Stimulated activated naive CD8-positive, alpha-beta T cell treated with anti-CD3 and anti-CD28 coated beads, Interleukin-15, Interleukin-2, amounts not matched to agents 100 U/mL and 50 U/mL, for 24 hours (primary cell): ENCODE measurements around the gene TELO2.
A peak's percentile ranks its signal among the peaks of the same experiment; 100 is the strongest.
"Not testable (repeated sequence)": the region's sequence is repeated elsewhere in the genome, so short reads cannot be mapped to it uniquely, and the experiment has no call there.

Experiments
- ATAC-seq: fragments of 150-1000 bp; cut with Tn5 transposase; one replicate; pipeline ENCODE4 v1.10.0; 2021
- DNase-seq: peaks from one replicate; pipeline ENCODE4 v3.0.0; 2021

Gene TELO2

GRCh38 chr16:1475552-1476114 lies 17.5 kb upstream of the TELO2 start:
- DNase-seq = no peak
- ATAC-seq = peak; percentile 0

- ATAC-seq = no peak
Observed at GRCh38 chr16:1477033-1477432, 16.1 kb upstream of the TELO2 start.

DNA sequence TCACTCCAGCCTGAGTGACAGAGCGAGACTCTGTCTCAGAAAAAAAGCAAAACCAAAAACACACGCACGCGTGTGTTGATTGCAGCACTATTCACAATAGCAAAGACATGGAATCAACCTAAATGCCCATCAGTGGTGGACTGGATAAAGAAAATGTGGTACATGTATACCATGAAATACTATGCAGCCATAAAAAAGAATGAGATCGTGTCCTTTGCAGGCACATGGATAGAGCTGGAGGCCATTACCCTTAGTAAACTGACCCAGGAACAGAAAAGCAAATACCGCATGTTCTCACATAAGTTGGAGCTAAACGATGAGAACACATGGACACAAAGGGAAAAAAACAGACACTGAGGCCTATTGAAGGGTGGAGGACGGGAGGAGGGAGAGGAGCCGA lies 14.2 kb upstream of the TELO2 start:
- not testable (repeated sequence) for ATAC-seq

More at GRCh38 chr16:1477033-1477432, 16.1 kb upstream of the TELO2 start:
- DNase-seq = no peak

GRCh38 chr16:1481906-1482835 lies 11.0 kb upstream of the TELO2 start:
- no peak for DNase-seq
- ATAC-seq = no peak

More for the DNA sequence above, 14.2 kb upstream of the TELO2 start:
- DNase-seq = not testable (repeated sequence)

GRCh38 chr16:1485847-1486496 lies 7.2 kb upstream of the TELO2 start:
- no peak for DNase-seq
- ATAC-seq = no peak

- no peak for DNase-seq
- ATAC-seq = no peak
Observed at GRCh38 chr16:1486551-1487390, 6.4 kb upstream of the TELO2 start.

DNA sequence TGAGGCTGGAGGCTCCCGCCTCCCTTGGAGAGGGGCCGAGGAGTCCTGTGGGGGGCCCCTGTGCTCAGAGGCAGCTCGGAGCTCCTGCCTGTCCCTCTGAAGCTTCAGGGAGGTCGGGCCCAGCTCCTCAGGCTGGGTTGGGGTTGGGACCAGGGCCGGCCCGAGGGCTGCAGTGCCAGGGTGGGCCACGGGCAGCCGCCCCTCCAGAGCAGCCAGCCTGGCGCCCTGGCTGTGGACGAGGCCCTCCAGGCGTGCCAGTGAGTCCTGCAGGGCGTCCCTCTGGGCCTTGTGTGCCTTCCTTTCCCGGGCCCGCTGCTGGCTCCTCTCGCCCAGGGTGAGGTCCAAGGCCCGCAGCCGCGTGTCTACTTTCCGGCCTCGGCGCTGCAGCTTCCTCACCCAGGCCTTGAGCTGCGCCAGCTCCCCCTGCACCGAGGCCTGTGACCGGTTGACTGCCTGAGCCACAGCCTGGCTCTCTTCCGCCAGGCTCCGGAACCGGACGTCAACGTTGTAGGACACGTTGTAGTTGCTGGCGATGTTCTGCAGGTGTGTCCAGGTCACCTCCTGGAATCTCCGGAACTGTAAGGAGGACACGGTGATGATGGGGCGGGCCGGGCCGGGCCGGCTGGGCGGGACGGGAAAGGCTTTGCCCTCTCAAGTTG lies 5.6 kb upstream of the TELO2 start:
- ATAC-seq = no peak
- DNase-seq = no peak

DNA sequence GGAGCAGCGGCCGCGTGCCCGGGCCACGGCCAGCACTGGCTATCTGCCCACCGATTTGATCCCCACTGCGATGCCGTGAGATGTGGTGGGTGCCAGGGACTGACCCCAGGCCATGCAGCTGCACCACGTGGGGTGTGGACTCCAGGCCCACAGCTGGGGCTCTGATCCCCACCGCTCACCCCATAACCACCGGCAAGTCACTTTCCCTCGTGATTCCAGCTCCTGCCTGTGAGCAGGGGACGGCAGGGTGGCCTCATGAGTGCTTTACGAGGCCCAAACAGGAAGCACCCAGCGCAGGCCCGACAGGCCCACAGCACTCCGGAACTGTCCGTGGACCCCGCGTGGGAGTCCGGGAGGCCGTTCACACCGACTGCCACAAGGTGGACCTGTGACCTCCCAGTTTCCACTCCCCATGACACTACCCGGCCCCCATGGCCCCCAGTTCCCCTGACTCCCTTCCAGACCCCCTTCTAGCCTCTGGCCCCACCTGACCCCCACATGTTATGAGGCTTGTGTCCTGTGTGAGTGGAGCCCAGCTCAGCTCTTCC lies 5.0 kb upstream of the TELO2 start:
- ATAC-seq (no peak), DNase-seq (no peak)

DNA sequence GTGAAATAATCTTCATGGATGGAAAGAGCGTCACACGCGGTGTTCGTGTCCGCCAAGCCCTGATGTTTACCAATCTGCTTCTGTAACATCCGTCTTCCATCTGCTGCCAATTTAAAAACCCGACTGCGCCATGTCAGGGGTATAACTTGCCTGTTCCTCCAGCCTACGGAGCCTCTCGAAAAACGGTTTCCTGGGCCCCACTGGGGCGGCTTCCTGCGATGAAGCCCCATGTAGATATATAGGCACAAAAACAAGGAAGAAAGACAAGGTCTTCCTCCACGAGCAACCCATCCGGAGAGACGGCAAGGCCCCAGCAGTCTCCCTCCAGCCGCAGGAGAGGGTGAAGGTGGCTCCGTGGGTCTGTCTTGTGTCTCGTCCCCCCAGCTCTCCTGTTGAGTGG lies 4.5 kb upstream of the TELO2 start, which contains the start of gene PTX4:
PTX4 (minus strand) TSS at position 326 of the 400 bp plus-strand sequence; CDS start at position 291, 35 bp downstream.
- no peak for ATAC-seq

DNA sequence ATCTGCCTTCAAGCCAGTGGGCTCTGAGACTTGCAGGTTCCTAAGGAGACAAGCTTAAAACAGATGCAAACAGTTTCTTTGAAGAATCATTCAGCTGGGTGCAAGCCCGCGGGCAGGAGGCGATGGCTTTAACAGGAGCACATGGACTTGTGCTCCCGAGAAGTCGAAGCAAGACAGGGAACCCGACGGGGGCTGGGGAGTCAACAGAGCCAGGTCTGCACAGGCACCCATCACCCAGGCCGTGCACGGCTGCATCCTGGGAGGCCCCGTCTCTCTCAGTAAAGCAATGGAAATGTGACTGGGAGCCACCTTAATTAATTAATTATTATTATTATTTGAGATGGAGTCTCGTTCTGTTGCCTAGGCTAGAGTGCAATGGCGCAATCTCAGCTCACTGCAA lies 4.1 kb upstream of the TELO2 start:
- no peak for ATAC-seq
- no peak for DNase-seq

More for the DNA sequence above, 4.5 kb upstream of the TELO2 start, which contains the start of gene PTX4:
- DNase-seq = no peak

- no peak for ATAC-seq
Observed at GRCh38 chr16:1491327-1491726, 1.8 kb upstream of the TELO2 start.

GRCh38 chr16:1492082-1492922 lies 858 bp upstream of the TELO2 start:
- no peak for DNase-seq

More at GRCh38 chr16:1491327-1491726, 1.8 kb upstream of the TELO2 start:
- DNase-seq = no peak

GRCh38 chr16:1493746-1494094 lies 560 bp downstream of the TELO2 start:
- no peak for ATAC-seq
- DNase-seq = peak; percentile 36

More at GRCh38 chr16:1492082-1492922, 858 bp upstream of the TELO2 start:
- ATAC-seq = no peak

DNA sequence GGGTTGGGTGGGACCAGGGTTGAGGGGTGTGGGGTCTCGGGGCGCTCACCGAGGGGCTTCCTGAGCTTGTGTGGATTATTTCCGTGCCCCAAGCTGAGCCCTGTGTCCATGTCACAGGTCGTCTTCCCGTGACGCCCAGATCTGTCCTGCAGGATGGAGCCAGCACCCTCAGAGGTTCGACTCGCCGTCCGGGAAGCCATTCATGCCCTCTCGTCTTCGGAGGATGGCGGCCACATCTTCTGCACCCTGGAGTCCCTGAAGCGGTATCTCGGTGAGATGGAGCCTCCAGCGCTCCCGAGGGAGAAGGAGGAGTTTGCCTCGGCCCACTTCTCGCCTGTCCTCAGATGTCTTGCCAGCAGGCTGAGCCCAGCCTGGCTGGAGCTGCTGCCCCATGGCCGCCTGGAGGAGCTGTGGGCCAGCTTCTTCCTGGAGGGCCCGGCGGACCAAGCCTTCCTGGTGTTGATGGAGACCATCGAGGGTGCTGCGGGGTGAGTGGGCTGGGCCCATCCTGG lies 1.0 kb downstream of the TELO2 start:
- ATAC-seq (no peak), DNase-seq (no peak)

DNA sequence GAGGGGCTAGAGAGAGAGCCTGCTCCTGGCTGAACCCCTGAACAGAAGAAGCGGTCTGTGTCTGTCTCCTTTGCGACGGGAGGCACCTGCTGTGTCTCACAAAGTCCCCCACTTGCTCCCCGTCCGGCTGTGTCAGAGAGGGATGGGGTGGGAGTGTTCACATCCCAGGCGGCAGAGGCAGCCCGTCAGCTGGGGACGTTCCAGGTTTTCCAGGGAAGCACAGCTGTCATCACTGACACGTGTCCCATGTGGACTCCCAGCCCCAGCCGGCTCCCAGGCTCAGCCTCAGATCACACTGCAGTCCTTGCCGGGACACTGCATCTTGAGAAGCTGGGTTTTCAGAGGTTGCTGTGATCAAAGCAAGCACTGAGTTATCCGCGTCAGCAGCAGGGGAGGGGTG lies 1.6 kb downstream of the TELO2 start:
- ATAC-seq = no peak
- DNase-seq = no peak

DNA sequence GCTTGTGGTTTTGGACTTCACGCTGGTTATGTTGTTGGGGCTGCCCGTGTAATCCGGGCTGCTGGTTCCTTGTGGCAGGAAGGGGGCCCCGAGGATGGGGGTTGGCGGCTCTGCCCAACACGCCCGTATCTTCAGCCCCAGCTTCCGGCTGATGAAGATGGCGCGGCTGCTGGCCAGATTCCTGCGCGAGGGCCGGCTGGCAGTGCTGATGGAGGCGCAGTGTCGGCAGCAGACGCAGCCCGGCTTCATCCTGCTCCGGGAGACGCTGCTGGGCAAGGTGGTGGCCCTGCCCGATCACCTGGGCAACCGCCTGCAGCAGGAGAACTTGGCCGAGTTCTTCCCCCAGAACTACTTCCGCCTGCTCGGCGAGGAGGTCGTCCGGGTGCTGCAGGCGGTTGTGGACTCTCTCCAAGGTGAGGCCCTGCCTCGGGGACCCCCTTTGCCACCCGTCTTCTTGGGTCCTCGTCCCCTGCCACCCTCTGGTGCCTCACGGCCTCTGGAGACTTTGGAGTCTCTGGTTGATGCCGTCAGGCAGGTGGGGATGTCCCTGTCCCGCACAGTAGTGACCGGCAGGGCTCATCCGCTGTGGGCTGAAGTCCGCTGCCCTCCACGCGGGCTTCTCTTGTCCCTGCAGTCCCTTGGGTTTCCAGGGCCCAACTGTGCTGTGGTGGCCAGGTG lies 2.2 kb downstream of the TELO2 start:
- ATAC-seq = no peak
- no peak for DNase-seq

- ATAC-seq (no peak), DNase-seq (no peak)
Observed at GRCh38 chr16:1495889-1496262, 2.7 kb downstream of the TELO2 start.

DNA sequence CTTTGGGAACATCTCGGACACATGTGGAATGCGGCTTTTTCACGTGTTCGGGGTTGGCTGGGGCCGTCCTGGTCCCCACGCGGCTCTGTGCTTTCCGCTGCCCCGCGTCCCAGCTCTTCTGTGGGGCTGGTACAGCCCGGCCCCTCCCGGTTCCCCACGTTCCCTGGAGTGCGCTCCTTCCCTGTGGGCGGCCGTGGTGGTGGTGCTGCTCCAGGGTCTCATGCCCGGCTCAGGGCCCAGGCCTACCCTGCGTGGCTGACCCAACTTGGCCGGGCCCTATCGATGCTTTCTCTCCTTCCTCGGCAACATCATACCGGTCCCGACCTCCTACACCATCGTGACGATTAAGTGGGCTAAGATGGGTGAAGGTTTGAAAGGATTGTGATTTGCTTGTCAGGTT lies 3.3 kb downstream of the TELO2 start:
- DNase-seq (no peak), ATAC-seq (no peak)

DNA sequence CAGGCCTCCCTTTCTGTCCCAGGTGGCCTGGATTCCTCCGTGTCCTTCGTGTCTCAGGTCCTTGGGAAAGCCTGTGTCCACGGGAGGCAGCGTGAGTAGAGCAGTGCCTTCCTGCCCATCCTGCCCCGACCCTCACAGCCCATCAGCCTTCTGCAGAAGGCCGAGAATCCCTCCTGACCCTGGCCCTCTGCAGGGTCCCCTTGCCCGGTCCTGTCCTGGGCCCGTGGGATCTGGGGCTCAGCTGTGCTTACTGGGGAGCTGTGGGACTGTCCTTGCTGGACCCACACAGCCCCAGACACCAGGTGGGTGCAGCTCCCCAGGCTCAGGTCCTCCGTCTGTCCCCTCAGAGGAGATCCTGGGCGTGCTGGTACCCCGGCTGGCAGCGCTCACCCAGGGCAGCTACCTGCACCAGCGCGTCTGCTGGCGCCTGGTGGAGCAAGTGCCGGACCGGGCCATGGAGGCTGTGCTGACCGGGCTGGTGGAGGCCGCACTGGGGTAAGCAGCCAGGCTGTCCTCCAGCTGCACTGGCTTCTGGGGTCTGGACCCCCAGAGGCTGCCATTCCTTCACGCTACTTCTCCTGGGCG lies 3.9 kb downstream of the TELO2 start:
- ATAC-seq = no peak
- no peak for DNase-seq
